ENCODE data around the gene PDGFD.

- TF ChIP-seq POLR2A (IDR thresholded peaks at IDR 0.05), result no peak
- TF ChIP-seq CTCF (IDR thresholded peaks at IDR 0.05), result no peak
Observed at GRCh38 chr11:103961010-103961409, 202.9 kb downstream of the PDGFD start.

Measured in ovary (tissue), 3 donors.